ENCODE data around the gene NOTCH2. TPM values are rescaled to one million over a fixed set of nuclear protein-coding genes. Genes with fewer than 3 reads are reported as not detected.

The NOTCH2 gene
- total RNA-seq, 1 experiment from 2014 or later, result 62.9 TPM

GRCh38 chr1:119933397-119933796 is 136.1 kb downstream of the NOTCH2 start:
- Histone ChIP-seq H3K4me3 (replicated peaks in 1 of 2; ENCODE audit: low read depth in 1 of 2, low read length in 2 of 2) (no peak overlapping the region), H3K9ac (ENCODE audit: low read length) (no peak overlapping the region), H3K79me2 (ENCODE audit: insufficient read depth, low read length) (no peaks in the 10 kb centered on the region), H3K4me1 (ENCODE audit: control insufficient read depth in 1 of 2, insufficient read depth in 2 of 2, low read length in 2 of 2) (no peaks in the 10 kb centered on the region), H3K27me3 (ENCODE audit: insufficient read depth, low read length) (no peaks in the 10 kb centered on the region), H4K20me1 (ENCODE audit: insufficient read depth) (no peaks in the 10 kb centered on the region), H3K4me2 (ENCODE audit: low read length) (no peak overlapping the region), H3K36me3 (ENCODE audit: control insufficient read depth in 1 of 2, insufficient read depth in 2 of 2, low read length in 2 of 2) (peaks cover 3 to 42% of the 10 kb centered on the region in 2 experiments; a peak in 3 of 4 replicates), H3K9me3 (ENCODE audit: control insufficient read depth in 1 of 2, insufficient read depth in 1 of 2, low read depth in 1 of 2, low read length in 2 of 2) (peaks cover 0 to 10% of the 10 kb centered on the region in 2 experiments; a peak in 1 of 4 replicates), H3K9me2 (ENCODE audit: insufficient read depth) (no peaks in the 10 kb centered on the region), H2AFZ (ENCODE audit: low read depth, low read length, poor library complexity, severe bottlenecking) (no peak overlapping the region), H3K27ac (ENCODE audit: low read depth, low read length) (no peak overlapping the region)
- BruUV-seq (replicated peaks), result no TSS peak
- intact Hi-C loops (cut with micrococcal nuclease), result no loop called here
- ATAC-seq (no peak), DNase-seq (ENCODE audit: low read depth, low spot score) (no peak)
- TF ChIP-seq ZNF274 (IDR thresholded peaks at IDR 0.05; ENCODE audit: low read depth, low read length) (no peak), TCF7L2 (IDR thresholded peaks at IDR 0.05; ENCODE audit: borderline replicate concordance, extremely low read depth, insufficient read depth, insufficient read length) (no peak), EZH2phosphoT487 (IDR thresholded peaks at IDR 0.05; ENCODE audit: borderline replicate concordance) (no peak), SP1 (IDR thresholded peaks at IDR 0.05; ENCODE audit: low read depth) (no peak), YY1 (IDR thresholded peaks at IDR 0.05; ENCODE audit: extremely low read depth, insufficient replicate concordance, low read depth, low read length) (no peak), ATF3 (IDR thresholded peaks at IDR 0.05) (no peak), ELF1 (IDR thresholded peaks at IDR 0.05; ENCODE audit: borderline replicate concordance, low read depth) (no peak), POLR2A (IDR thresholded peaks at IDR 0.05; ENCODE audit: borderline replicate concordance, extremely low read depth, insufficient read depth, insufficient read length) (no peak)
- RAD21 ChIA-PET (ENCODE audit: low non-redundant PET in 1 of 2, low total read pairs in 2 of 2, uncharacterized antibody in 2 of 2, unreplicated experiment in 2 of 2), result no interaction called here
- POLR2A ChIA-PET, result no interaction called here
- CTCF ChIA-PET, result no interaction called here

GRCh38 chr1:119929643-119930315 is 139.7 kb downstream of the NOTCH2 start:
- Histone ChIP-seq H3K9me3 (ENCODE audit: control insufficient read depth in 1 of 2, insufficient read depth in 1 of 2, low read depth in 1 of 2, low read length in 2 of 2) (peaks cover 0 to 10% of the 10 kb centered on the region in 2 experiments; a peak in 1 of 4 replicates), H3K27ac (ENCODE audit: low read depth, low read length) (no peak overlapping the region), H3K4me3 (replicated peaks in 1 of 2; ENCODE audit: low read depth in 1 of 2, low read length in 2 of 2) (no peak overlapping the region), H3K36me3 (ENCODE audit: control insufficient read depth in 1 of 2, insufficient read depth in 2 of 2, low read length in 2 of 2) (peaks cover 8 to 26% of the 10 kb centered on the region in 2 experiments), H2AFZ (ENCODE audit: low read depth, low read length, poor library complexity, severe bottlenecking) (no peak overlapping the region), H3K79me2 (ENCODE audit: insufficient read depth, low read length) (no peaks in the 10 kb centered on the region), H3K4me1 (ENCODE audit: control insufficient read depth in 1 of 2, insufficient read depth in 2 of 2, low read length in 2 of 2) (no peaks in the 10 kb centered on the region), H3K4me2 (ENCODE audit: low read length) (no peak overlapping the region), H3K9ac (ENCODE audit: low read length) (no peak overlapping the region), H4K20me1 (ENCODE audit: insufficient read depth) (no peaks in the 10 kb centered on the region), H3K27me3 (ENCODE audit: insufficient read depth, low read length) (no peaks in the 10 kb centered on the region), H3K9me2 (ENCODE audit: insufficient read depth) (no peaks in the 10 kb centered on the region)
- POLR2A ChIA-PET, result no interaction called here
- TF ChIP-seq YY1 (IDR thresholded peaks at IDR 0.05; ENCODE audit: extremely low read depth, insufficient replicate concordance, low read depth, low read length) (no peak), CEBPB (IDR thresholded peaks at IDR 0.05; ENCODE audit: low read depth) (no peak), EGR1 (IDR thresholded peaks at IDR 0.05; ENCODE audit: low read depth) (no peak), SRF (IDR thresholded peaks at IDR 0.05; ENCODE audit: low read depth) (no peak), EZH2 (IDR thresholded peaks at IDR 0.05) (no peak), FOSL1 (IDR thresholded peaks at IDR 0.05; ENCODE audit: low read depth) (no peak), POLR2AphosphoS5 (IDR thresholded peaks at IDR 0.05; ENCODE audit: low read depth, low read length) (no peak), CBX3 (IDR thresholded peaks at IDR 0.05; ENCODE audit: low read depth) (no peak), ZFX (IDR thresholded peaks at IDR 0.05) (no peak), MAX (IDR thresholded peaks at IDR 0.05) (no peak), EZH2phosphoT487 (IDR thresholded peaks at IDR 0.05; ENCODE audit: borderline replicate concordance) (no peak), SIN3A (IDR thresholded peaks at IDR 0.05; ENCODE audit: low read depth) (no peak), POLR2A (IDR thresholded peaks at IDR 0.05; ENCODE audit: borderline replicate concordance, extremely low read depth, insufficient read depth, insufficient read length) (no peak), ZNF274 (IDR thresholded peaks at IDR 0.05; ENCODE audit: low read depth, low read length) (no peak), TCF7L2 (IDR thresholded peaks at IDR 0.05; ENCODE audit: borderline replicate concordance, extremely low read depth, insufficient read depth, insufficient read length) (no peak), ATF3 (IDR thresholded peaks at IDR 0.05) (no peak), ELF1 (IDR thresholded peaks at IDR 0.05; ENCODE audit: borderline replicate concordance, low read depth) (no peak), JUND (IDR thresholded peaks at IDR 0.05) (no peak)
- no TSS peak for BruUV-seq (replicated peaks)
- CTCF ChIA-PET, result interaction anchor here (1.0 kb wide), 1 partner anchor 20 kb away, joined by 3 read pairs; no protein-coding TSS in a partner anchor
- no peak for DNase-seq (ENCODE audit: low read depth, low spot score)
- ATAC-seq, result no peak
- RAD21 ChIA-PET (ENCODE audit: low non-redundant PET in 1 of 2, low total read pairs in 2 of 2, uncharacterized antibody in 2 of 2, unreplicated experiment in 2 of 2), result no interaction called here
- intact Hi-C loops (cut with micrococcal nuclease), result no loop called here

Measured in HCT116 (cell line).